ENCODE measurements around the gene MRNIP.

DNA sequence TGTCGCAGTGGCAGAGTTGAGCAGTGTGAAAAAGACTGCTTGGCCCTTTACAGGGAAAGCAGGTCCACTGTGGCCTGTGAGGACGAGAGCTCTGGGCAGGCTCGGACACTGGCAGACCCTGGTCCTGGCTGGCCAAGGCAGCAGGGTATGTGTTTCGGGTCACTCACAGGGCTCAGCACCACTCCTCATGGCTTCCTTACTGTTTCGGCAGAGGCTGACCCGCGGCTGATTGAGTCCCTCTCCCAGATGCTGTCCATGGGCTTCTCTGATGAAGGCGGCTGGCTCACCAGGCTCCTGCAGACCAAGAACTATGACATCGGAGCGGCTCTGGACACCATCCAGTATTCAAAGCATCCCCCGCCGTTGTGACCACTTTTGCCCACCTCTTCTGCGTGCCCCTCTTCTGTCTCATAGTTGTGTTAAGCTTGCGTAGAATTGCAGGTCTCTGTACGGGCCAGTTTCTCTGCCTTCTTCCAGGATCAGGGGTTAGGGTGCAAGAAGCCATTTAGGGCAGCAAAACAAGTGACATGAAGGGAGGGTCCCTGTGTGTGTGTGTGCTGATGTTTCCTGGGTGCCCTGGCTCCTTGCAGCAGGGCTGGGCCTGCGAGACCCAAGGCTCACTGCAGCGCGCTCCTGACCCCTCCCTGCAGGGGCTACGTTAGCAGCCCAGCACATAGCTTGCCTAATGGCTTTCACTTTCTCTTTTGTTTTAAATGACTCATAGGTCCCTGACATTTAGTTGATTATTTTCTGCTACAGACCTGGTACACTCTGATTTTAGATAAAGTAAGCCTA is 22.2 kb downstream of the MRNIP start:
- TF ChIP-seq, protein P1, sequence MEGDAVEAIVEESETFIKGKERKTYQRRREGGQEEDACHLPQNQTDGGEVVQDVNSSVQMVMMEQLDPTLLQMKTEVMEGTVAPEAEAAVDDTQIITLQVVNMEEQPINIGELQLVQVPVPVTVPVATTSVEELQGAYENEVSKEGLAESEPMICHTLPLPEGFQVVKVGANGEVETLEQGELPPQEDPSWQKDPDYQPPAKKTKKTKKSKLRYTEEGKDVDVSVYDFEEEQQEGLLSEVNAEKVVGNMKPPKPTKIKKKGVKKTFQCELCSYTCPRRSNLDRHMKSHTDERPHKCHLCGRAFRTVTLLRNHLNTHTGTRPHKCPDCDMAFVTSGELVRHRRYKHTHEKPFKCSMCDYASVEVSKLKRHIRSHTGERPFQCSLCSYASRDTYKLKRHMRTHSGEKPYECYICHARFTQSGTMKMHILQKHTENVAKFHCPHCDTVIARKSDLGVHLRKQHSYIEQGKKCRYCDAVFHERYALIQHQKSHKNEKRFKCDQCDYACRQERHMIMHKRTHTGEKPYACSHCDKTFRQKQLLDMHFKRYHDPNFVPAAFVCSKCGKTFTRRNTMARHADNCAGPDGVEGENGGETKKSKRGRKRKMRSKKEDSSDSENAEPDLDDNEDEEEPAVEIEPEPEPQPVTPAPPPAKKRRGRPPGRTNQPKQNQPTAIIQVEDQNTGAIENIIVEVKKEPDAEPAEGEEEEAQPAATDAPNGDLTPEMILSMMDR (IDR thresholded peaks at IDR 0.05), result no peak
- TF ChIP-seq POLR2A (IDR thresholded peaks at IDR 0.05), result no peak
